Astrocyte of the hippocampus (primary cell): Measurements from ENCODE around the gene THADA.
A peak's percentile ranks its signal among the peaks of the same experiment; 100 is the strongest.

ENCODE experiments used
- DNase-seq: peaks from one replicate; pipeline ENCODE4 v3.0.0; 2011; ENCODE audit warnings: low read depth, low spot score

THADA gene

GRCh38 chr2:43328133-43328532 lies 267.7 kb downstream of the THADA start:
- DNase-seq = peak; percentile 46

- DNase-seq = no peak
Measured at GRCh38 chr2:43327119-43327518, 268.7 kb downstream of the THADA start.

GRCh38 chr2:43326101-43326825 lies 269.6 kb downstream of the THADA start:
- no peak for DNase-seq

GRCh38 chr2:43325107-43325811 lies 270.6 kb downstream of the THADA start:
- DNase-seq = no peak

GRCh38 chr2:43324259-43325106 lies 271.4 kb downstream of the THADA start:
- DNase-seq = peak; percentile 32

GRCh38 chr2:43323857-43324256 lies 272.0 kb downstream of the THADA start:
- no peak for DNase-seq

- no peak for DNase-seq
Measured at GRCh38 chr2:43321446-43321845, 274.4 kb downstream of the THADA start.

GRCh38 chr2:43319541-43319940 lies 276.3 kb downstream of the THADA start:
- no peak for DNase-seq

- DNase-seq = peak; percentile 34
Measured at GRCh38 chr2:43318791-43319190, 277.0 kb downstream of the THADA start.

- DNase-seq = no peak
Measured at GRCh38 chr2:43317680-43318079, 278.2 kb downstream of the THADA start.

GRCh38 chr2:43317194-43317593 lies 278.6 kb downstream of the THADA start:
- DNase-seq = no peak

- DNase-seq = no peak
Measured at GRCh38 chr2:43315482-43315881, 280.4 kb downstream of the THADA start.

- no peak for DNase-seq
Measured at GRCh38 chr2:43314299-43314927, 281.4 kb downstream of the THADA start.

- no peak for DNase-seq
Measured at GRCh38 chr2:43313642-43314017, 282.2 kb downstream of the THADA start.

- peak; percentile 79 for DNase-seq
Measured at GRCh38 chr2:43312755-43313641, 282.8 kb downstream of the THADA start.

GRCh38 chr2:43311276-43311675 lies 284.6 kb downstream of the THADA start:
- DNase-seq = peak; percentile 88

- DNase-seq = no peak
Measured at GRCh38 chr2:43309935-43310334, 285.9 kb downstream of the THADA start.

- no peak for DNase-seq
Measured at GRCh38 chr2:43307973-43308372, 287.9 kb downstream of the THADA start.

GRCh38 chr2:43307046-43307445 lies 288.8 kb downstream of the THADA start:
- no peak for DNase-seq

GRCh38 chr2:43306197-43306596 lies 289.6 kb downstream of the THADA start:
- no peak for DNase-seq

- DNase-seq = no peak
Measured at GRCh38 chr2:43305517-43305916, 290.3 kb downstream of the THADA start.
